Fibroblast of lung (primary cell): ENCODE results near the gene ARHGEF16. TPM values are rescaled to one million over a fixed set of nuclear protein-coding genes. Genes with fewer than 3 reads are reported as not detected.

Source experiments
- DNase-seq, 2 donors: peaks; one replicate each; pipeline versions ENCODE4 v3.0.0 to v3.0.0-alpha.2; 2010; ENCODE audit warnings: low read depth in 2 of 2
- H2AFZ ChIP-seq: 2 replicates; pipeline ENCODE4 v1.5.1; 2012; ENCODE audit warnings: low read length, control low read depth, inconsistent platforms
- H3K27ac ChIP-seq: 2 replicates; pipeline ENCODE4 v1.5.1; 2011; ENCODE audit warnings: low read length, control low read depth; ENCODE audit not compliant: insufficient read depth
- H3K27me3 ChIP-seq: 2 replicates; pipeline ENCODE4 v1.5.1; 2011; ENCODE audit warnings: mild to moderate bottlenecking, low read length; ENCODE audit not compliant: control insufficient read depth, insufficient read depth
- H3K36me3 ChIP-seq: 2 replicates; pipeline ENCODE4 v1.5.1; 2011; ENCODE audit warnings: low read length; ENCODE audit not compliant: control insufficient read depth, insufficient read depth
- H3K4me1 ChIP-seq: 2 replicates; pipeline ENCODE4 v1.5.1; 2011; ENCODE audit warnings: low read length; ENCODE audit not compliant: control insufficient read depth, insufficient read depth; ENCODE audit errors: extremely low read depth
- H3K4me2 ChIP-seq: 2 replicates; pipeline ENCODE4 v1.5.1; 2011; ENCODE audit warnings: low read length, control low read depth; ENCODE audit not compliant: insufficient read depth; ENCODE audit errors: extremely low read depth
- H3K4me3 ChIP-seq, 4 experiments: fragments of 200-600 bp in 1 of 4; sonication (generic) in 1 of 4; replicated peaks in 1 of 4; 2 replicates each; pipeline ENCODE4 v1.5.1; 2011 to 2016; ENCODE audit warnings: low read length in 4 of 4, low read depth in 3 of 4, mild to moderate bottlenecking in 3 of 4, control low read depth in 2 of 4, inconsistent platforms in 1 of 4, mixed read lengths in 1 of 4; ENCODE audit not compliant: insufficient read depth in 1 of 4; ENCODE audit errors: control extremely low read depth in 1 of 4
- H3K79me2 ChIP-seq: 2 replicates; pipeline ENCODE4 v1.5.1; 2012; ENCODE audit warnings: mild to moderate bottlenecking, low read length, inconsistent platforms; ENCODE audit not compliant: control insufficient read depth, insufficient read depth
- H3K9ac ChIP-seq: 2 replicates; pipeline ENCODE4 v1.5.1; 2011; ENCODE audit warnings: mild to moderate bottlenecking, low read length, control low read depth; ENCODE audit not compliant: insufficient read depth
- H3K9me3 ChIP-seq: 2 replicates; pipeline ENCODE4 v1.5.1; 2012; ENCODE audit warnings: low read depth, low read length; ENCODE audit not compliant: control insufficient read depth, insufficient read depth
- H4K20me1 ChIP-seq: 2 replicates; pipeline ENCODE4 v1.5.1; 2011; ENCODE audit warnings: low read length; ENCODE audit not compliant: control insufficient read depth, insufficient read depth; ENCODE audit errors: extremely low read depth
- EZH2 ChIP-seq: IDR thresholded peaks from 2 replicates; pipeline ENCODE4 v1.5.1; 2012; ENCODE audit warnings: low read length, control low read depth, mild to moderate bottlenecking; ENCODE audit errors: missing control alignments
- polyA plus RNA-seq, 2 donors: library from polyadenylated mRNA; depleted of rRNA in 1 of 2; stranded (reverse) in 1 of 2; unstranded in 1 of 2; fragments of >200 nt; gene quantifications; 2 replicates each; pipeline ENCODE4 v1.2.1, GENCODE V29; 2011 to 2012; ENCODE audit warnings: missing spikeins in 1 of 2
- total RNA-seq: library from RNA; depleted of rRNA; stranded (reverse); fragments of >200 nt; gene quantifications from 2 replicates; pipeline ENCODE4 v1.2.1, GENCODE V29; 2014
- TF ChIP-seq, protein P1 (sequence below), 2 donors: IDR thresholded peaks in 1 of 2; conservative IDR thresholded peaks in 1 of 2; 1 replicate in 1 of 2; 2 replicates in 1 of 2; pipeline ENCODE4 v1.5.1; 2011 to 2012; ENCODE audit warnings: low read length in 2 of 2, control low read depth in 1 of 2, inconsistent platforms in 1 of 2, low read depth in 1 of 2, mild to moderate bottlenecking in 1 of 2

ARHGEF16 gene
- total and polyA plus RNA-seq, 2 donors (not counting 1 experiment from before 2014, with no cell fraction given): 0.02 to 0.17 TPM

DNA sequence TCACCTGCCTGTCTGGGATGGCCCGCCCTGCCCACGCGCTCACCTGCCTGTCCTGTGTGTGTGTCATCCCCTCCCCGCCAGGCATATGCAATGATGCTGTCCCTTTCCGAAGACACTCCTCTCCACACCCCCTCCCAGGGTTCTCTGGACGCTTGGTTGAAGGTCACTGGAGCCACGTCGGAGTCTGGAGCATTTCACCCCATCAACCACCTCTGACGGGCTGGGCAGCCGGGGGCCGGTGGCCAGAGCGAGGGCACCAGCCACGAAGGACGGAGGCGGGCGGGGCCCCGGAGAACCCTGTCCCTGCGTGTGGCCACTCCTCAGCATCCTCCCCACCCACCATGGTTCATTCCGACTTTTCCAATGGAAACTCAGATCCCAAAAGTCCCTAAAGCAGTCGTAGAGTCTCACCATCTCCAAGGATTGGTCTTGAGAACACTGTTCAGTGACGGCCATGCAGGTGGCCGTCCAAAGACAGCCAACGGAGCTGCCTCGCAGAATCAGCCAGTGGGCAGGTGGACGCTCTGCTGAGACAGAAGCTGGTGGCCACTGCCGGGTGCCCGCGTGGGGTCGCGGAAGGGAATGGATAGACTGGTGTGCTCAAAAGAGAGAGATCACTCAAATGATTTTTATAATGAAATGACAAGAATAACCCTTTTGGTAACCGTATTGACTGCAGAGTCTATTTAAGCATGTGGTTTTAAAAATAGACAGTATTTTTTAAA is 20.7 kb upstream of the ARHGEF16 start:
- no peak for DNase-seq
- Histone ChIP-seq H3K4me1 (no peaks in the 10 kb centered on the region), H4K20me1 (no peaks in the 10 kb centered on the region), H2AFZ (no peak overlapping the region), H3K36me3 (no peaks in the 10 kb centered on the region), H3K27ac (no peak overlapping the region), H3K4me3 (no peak overlapping the region), H3K9me3 (no peaks in the 10 kb centered on the region), H3K4me2 (no peak overlapping the region), H3K27me3 (no peaks in the 10 kb centered on the region), H3K79me2 (no peaks in the 10 kb centered on the region), H3K9ac (no peak overlapping the region)
- TF ChIP-seq, protein P1, sequence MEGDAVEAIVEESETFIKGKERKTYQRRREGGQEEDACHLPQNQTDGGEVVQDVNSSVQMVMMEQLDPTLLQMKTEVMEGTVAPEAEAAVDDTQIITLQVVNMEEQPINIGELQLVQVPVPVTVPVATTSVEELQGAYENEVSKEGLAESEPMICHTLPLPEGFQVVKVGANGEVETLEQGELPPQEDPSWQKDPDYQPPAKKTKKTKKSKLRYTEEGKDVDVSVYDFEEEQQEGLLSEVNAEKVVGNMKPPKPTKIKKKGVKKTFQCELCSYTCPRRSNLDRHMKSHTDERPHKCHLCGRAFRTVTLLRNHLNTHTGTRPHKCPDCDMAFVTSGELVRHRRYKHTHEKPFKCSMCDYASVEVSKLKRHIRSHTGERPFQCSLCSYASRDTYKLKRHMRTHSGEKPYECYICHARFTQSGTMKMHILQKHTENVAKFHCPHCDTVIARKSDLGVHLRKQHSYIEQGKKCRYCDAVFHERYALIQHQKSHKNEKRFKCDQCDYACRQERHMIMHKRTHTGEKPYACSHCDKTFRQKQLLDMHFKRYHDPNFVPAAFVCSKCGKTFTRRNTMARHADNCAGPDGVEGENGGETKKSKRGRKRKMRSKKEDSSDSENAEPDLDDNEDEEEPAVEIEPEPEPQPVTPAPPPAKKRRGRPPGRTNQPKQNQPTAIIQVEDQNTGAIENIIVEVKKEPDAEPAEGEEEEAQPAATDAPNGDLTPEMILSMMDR (conservative IDR thresholded peaks at IDR 0.05 in 1 of 2, IDR thresholded peaks at IDR 0.05 in 1 of 2; ENCODE audit: low read depth in 1 of 2, low read length in 2 of 2): no peak
- TF ChIP-seq EZH2: no peak

DNA sequence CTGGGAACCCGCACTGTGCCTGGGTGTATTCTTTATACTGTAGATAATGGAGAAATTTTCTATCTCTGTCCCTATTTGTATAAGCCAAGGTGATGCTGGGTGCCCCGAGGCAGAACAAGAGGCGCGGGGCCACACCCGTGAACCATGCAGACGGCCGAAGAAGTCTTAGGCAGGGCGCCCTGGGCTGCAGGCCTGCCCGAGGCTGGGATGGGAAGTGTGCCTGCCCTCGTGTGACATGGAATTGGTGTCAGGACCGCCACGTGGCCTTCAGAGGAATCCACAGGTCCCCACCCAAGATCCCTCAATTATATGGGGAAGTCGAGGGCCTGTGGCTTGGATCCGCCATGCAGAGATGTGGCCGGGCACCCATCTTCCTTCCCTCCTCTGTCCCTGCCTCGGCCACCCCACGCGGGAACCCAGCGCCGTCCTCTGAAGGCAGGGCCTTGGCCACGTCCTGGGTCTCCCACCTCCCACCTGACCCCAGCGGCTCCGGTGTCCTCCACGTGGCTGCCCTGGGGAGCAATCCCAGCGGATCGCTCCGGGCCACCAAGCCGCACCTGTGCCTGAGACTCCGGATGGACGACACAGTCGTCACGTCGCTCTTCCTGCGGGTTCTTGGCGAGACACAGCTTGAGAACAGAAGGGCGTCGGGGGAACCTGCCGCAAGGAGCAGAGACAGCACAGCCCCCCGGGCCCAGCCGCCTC is 19.9 kb upstream of the ARHGEF16 start:
- Histone ChIP-seq H4K20me1 (no peaks in the 10 kb centered on the region), H3K4me1 (no peaks in the 10 kb centered on the region), H3K27me3 (no peaks in the 10 kb centered on the region), H3K27ac (no peak overlapping the region), H2AFZ (no peak overlapping the region), H3K4me3 (no peak overlapping the region), H3K4me2 (no peak overlapping the region), H3K79me2 (no peaks in the 10 kb centered on the region), H3K36me3 (no peaks in the 10 kb centered on the region), H3K9me3 (no peaks in the 10 kb centered on the region), H3K9ac (no peak overlapping the region)
- no peak for DNase-seq
- TF ChIP-seq, protein P1 (conservative IDR thresholded peaks at IDR 0.05 in 1 of 2, IDR thresholded peaks at IDR 0.05 in 1 of 2; ENCODE audit: low read depth in 1 of 2, low read length in 2 of 2): no peak
- no peak for TF ChIP-seq EZH2

DNA sequence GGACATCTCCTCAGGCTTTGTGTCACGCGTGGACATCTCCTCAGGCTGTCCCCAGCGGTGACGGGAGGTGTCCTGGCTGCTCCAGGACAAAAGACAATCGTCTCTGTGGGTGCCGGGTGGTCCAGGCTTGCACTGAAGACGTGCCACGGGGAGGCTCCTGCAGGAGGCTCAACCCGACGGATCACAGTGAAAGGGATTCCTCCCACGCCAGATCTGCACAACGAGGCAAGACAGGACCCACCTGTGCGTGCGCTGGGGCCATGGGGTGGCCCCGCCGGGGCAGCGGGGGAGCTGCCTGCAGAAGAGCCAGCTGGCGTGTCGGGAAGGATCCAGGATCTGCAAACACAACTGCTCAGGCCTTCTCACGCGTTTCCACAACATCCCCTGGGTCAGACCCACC is 18.8 kb upstream of the ARHGEF16 start:
- no peak overlapping the region for H3K27ac ChIP-seq
- H3K4me2 ChIP-seq: no peak overlapping the region
- DNase-seq: no peak
- no peak overlapping the region for H2AFZ ChIP-seq
- H3K9me3 ChIP-seq: no peaks in the 10 kb centered on the region
- no peak overlapping the region for H3K9ac ChIP-seq
- H3K27me3 ChIP-seq: no peaks in the 10 kb centered on the region
- no peak overlapping the region for H3K4me3 ChIP-seq
- no peak for TF ChIP-seq EZH2
- TF ChIP-seq, protein P1 (conservative IDR thresholded peaks at IDR 0.05 in 1 of 2, IDR thresholded peaks at IDR 0.05 in 1 of 2; ENCODE audit: low read depth in 1 of 2, low read length in 2 of 2): no peak
- no peaks in the 10 kb centered on the region for H3K4me1 ChIP-seq
- H3K36me3 ChIP-seq: no peaks in the 10 kb centered on the region
- H4K20me1 ChIP-seq: no peaks in the 10 kb centered on the region
- H3K79me2 ChIP-seq: no peaks in the 10 kb centered on the region
